Vagina (tissue), 2 donors: Measurements from ENCODE around the gene VWA3B.

Experiments used
- POLR2AphosphoS5 ChIP-seq, 2 donors: sonication (generic); formaldehyde crosslinking; IDR thresholded peaks; one replicate each; pipeline ENCODE4 v1.9.0; 2017; ENCODE audit warnings: antibody characterized with exemption in 2 of 2, mild to moderate bottlenecking in 2 of 2, low read depth in 1 of 2; ENCODE audit not compliant: insufficient read depth in 1 of 2
- TF ChIP-seq, protein P1 (sequence below), 3 experiments: fragments of 450-650 bp in 2 of 3; fragments of 200-600 bp in 1 of 3; sonication (generic) in 1 of 3; IDR thresholded peaks; one replicate each; pipeline ENCODE4 v1.5.1; 2017 to 2019; ENCODE audit warnings: antibody characterized with exemption in 3 of 3, mild to moderate bottlenecking in 2 of 3, moderate library complexity in 2 of 3

DNA sequence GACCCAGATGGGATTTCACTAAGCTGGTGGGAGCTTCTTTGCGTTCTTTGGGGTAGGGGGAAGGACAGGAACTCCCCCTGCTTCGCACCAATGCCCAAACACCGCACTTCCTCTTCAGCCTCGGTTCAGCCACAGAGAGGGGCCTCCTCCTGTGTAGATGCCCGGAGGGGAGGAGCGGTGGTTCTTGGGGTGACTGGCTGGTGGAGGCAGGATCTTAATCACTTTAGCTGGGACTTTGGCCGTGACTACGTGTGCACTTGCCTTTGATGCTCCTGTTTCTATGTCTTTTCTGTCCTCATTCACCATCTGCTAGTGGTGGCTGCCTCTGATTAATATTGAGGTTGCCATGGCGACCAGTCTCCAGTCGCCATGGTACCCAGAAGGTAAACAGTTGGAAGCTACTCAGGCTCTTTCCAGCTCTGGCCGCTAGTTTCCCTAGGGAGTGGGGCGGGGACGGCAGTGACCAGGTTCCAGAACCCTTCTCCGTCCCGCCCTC is 261.1 kb downstream of the VWA3B start:
- TF ChIP-seq, protein P1, sequence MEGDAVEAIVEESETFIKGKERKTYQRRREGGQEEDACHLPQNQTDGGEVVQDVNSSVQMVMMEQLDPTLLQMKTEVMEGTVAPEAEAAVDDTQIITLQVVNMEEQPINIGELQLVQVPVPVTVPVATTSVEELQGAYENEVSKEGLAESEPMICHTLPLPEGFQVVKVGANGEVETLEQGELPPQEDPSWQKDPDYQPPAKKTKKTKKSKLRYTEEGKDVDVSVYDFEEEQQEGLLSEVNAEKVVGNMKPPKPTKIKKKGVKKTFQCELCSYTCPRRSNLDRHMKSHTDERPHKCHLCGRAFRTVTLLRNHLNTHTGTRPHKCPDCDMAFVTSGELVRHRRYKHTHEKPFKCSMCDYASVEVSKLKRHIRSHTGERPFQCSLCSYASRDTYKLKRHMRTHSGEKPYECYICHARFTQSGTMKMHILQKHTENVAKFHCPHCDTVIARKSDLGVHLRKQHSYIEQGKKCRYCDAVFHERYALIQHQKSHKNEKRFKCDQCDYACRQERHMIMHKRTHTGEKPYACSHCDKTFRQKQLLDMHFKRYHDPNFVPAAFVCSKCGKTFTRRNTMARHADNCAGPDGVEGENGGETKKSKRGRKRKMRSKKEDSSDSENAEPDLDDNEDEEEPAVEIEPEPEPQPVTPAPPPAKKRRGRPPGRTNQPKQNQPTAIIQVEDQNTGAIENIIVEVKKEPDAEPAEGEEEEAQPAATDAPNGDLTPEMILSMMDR (IDR thresholded peaks at IDR 0.05): no peak
- TF ChIP-seq POLR2AphosphoS5 (IDR thresholded peaks at IDR 0.05; ENCODE audit: insufficient read depth in 1 of 2, low read depth in 1 of 2): no peak
